Measurements from ENCODE around the gene HDAC4. TPM values are rescaled to one million over a fixed set of nuclear protein-coding genes. Genes with fewer than 3 reads are reported as not detected.

HDAC4 gene
- total and polyA plus RNA-seq, 9 of the 15 experiments (the other 6 are each of a cell fraction or from before 2014, with no cell fraction given) = 0.11 to 20.2 (median 4.0) TPM

- Histone ChIP-seq H3K9ac (ENCODE audit: insufficient read depth in 1 of 2, low read depth in 2 of 2, low read length in 2 of 2) (no peak overlapping the region), H3K36me3 (ENCODE audit: control insufficient read depth, insufficient read depth, low read length) (no peaks in the 10 kb centered on the region), H4K20me1 (replicated peaks; ENCODE audit: control insufficient read depth, insufficient read depth, low read length) (no peaks in the 10 kb centered on the region), H3K9me3 (replicated peaks; ENCODE audit: control insufficient read depth, insufficient read depth, low read depth, low read length) (no peaks in the 10 kb centered on the region), H3K27me3 (ENCODE audit: control insufficient read depth in 2 of 2, insufficient read depth in 2 of 2, low read length in 2 of 2) (no peaks in the 10 kb centered on the region), H3K27ac (ENCODE audit: extremely low read depth, low read depth, low read length) (no peak overlapping the region), H3K4me1 (replicated peaks in 1 of 2; ENCODE audit: control insufficient read depth in 2 of 2, insufficient read depth in 2 of 2, low read length in 2 of 2) (no peaks in the 10 kb centered on the region; a peak in 1 of 5 replicates), H3K79me2 (ENCODE audit: control insufficient read depth, insufficient read depth, low read length) (no peaks in the 10 kb centered on the region), H2AFZ (ENCODE audit: low read depth, low read length) (no peak overlapping the region), H3K9me1 (ENCODE audit: control insufficient read depth, insufficient read depth, low read length) (no peaks in the 10 kb centered on the region), H3K4me2 (ENCODE audit: insufficient read depth, low read length) (no peak overlapping the region), H3K4me3 (no peak overlapping the region)
- in situ Hi-C loops (cut with MboI) = no loop called here
- ATAC-seq (no peak), FAIRE-seq (no peak), DNase-seq (ENCODE audit: extremely low read depth in 1 of 4, low spot score in 3 of 4) (no peak)
- ChIA-PET CTCF (ENCODE audit: low intra/inter-chr PET ratio) (no interaction called here), POLR2A (interaction anchor here (0.6 kb wide), 1 partner anchor 1989 kb away, joined by 3 read pairs; no protein-coding TSS in a partner anchor)
- intact Hi-C loops (cut with micrococcal nuclease) = no loop called here
- 90% methylated on average over 8 of the region's 12 CpGs for WGBS (ENCODE audit: insufficient coverage, low coverage, missing lambda C conversion rate)
- BruUV-seq (replicated peaks) = no TSS peak
- TF ChIP-seq CHD7 (IDR thresholded peaks at IDR 0.05; ENCODE audit: low read depth, low read length) = no peak
- TF ChIP-seq CBFA2T3 (IDR thresholded peaks at IDR 0.05) = no peak
- no peak for TF ChIP-seq ZBTB11 (CRISPR knock-in tag; IDR thresholded peaks at IDR 0.05)
- TF ChIP-seq ETV6 (IDR thresholded peaks at IDR 0.05; ENCODE audit: borderline replicate concordance in 1 of 2, low read depth in 2 of 2, low read length in 1 of 2) = no peak
- TF ChIP-seq ETV6 (CRISPR knock-in tag; IDR thresholded peaks at IDR 0.05; ENCODE audit: borderline replicate concordance) = no peak
- no peak for TF ChIP-seq ZNF561 (CRISPR knock-in tag; conservative IDR thresholded peaks at IDR 0.05)
- no peak for TF ChIP-seq HDAC1 (IDR thresholded peaks at IDR 0.05)
Measured at GRCh38 chr2:239061121-239061666, 339.6 kb downstream of the HDAC4 start.
